Hepatocyte (in vitro differentiated cells): ENCODE measurements around the gene ANO5.

Source experiments
- CTCF ChIP-seq: fragments of 200-600 bp; sonication (generic); IDR thresholded peaks from 2 replicates; pipeline ENCODE4 v1.5.1; 2016; ENCODE audit warnings: antibody characterized with exemption, mild to moderate bottlenecking; ENCODE audit not compliant: poor library complexity
- EZH2 ChIP-seq: fragments of 200-600 bp; sonication (generic); IDR thresholded peaks from 2 replicates; pipeline ENCODE4 v1.6.1; 2016; ENCODE audit warnings: antibody characterized with exemption, mild to moderate bottlenecking, borderline replicate concordance

GRCh38 chr11:22302368-22302767 lies 109.5 kb downstream of the ANO5 start:
- TF ChIP-seq CTCF (no peak), EZH2 (no peak)
